Right ventricle myocardium inferior (tissue), 1 donor: ENCODE data around the gene HTD2. TPM values are rescaled to one million over a fixed set of nuclear protein-coding genes. Genes with fewer than 3 reads are reported as not detected.
A peak's percentile ranks its signal among the peaks of the same experiment; 100 is the strongest.

ENCODE experiments used
- ATAC-seq: fragments of 200-7000 bp; cut with Tn5 transposase; one replicate; pipeline ENCODE4 v1.9.1; 2020; ENCODE audit warnings: mild to moderate bottlenecking, moderate library complexity
- DNase-seq: peaks from one replicate; pipeline ENCODE4 v3.0.0; 2021; ENCODE audit errors: missing footprints
- intact Hi-C: fragments of 100-400 bp; cut with DNase I; formaldehyde crosslinking; loops from one replicate; pipeline ENCODE4 v1.11.0; 2022
- total RNA-seq: library from RNA; stranded (reverse); fragmentation: NEBNext Ultra II Directional; extraction: Animal tissue kit (Norgen Biotek cat#: 25700); gene quantifications from one replicate; pipeline ENCODE4 v1.2.1, GENCODE V29; 2021
- donor health status: DM: no; HTN: yes; CAD: no; lungs with severe emphysema.

Gene HTD2
- total RNA-seq, 1 donor from 2014 or later: 14.7 TPM

DNA sequence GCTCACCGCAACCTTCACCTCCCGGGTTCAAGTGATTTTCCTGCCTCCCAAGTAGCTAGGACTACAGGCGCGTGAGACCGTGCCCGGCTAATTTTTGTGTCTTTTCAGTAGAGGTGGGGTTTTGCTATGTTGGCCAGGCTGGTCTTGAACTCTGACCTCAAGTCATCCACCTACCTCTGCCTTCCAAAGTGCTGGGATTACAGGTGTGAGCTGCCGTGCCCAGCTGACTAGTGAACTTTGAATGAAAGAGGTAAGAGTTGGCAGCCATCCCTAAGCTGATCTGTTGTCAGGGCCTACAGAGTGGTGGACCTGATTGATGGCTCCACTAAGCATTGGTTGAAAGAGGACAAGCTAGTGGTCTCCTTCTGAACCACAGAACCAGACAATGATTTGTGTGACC is 41.7 kb downstream of the HTD2 start:
- intact Hi-C loops: no loop called here

DNA sequence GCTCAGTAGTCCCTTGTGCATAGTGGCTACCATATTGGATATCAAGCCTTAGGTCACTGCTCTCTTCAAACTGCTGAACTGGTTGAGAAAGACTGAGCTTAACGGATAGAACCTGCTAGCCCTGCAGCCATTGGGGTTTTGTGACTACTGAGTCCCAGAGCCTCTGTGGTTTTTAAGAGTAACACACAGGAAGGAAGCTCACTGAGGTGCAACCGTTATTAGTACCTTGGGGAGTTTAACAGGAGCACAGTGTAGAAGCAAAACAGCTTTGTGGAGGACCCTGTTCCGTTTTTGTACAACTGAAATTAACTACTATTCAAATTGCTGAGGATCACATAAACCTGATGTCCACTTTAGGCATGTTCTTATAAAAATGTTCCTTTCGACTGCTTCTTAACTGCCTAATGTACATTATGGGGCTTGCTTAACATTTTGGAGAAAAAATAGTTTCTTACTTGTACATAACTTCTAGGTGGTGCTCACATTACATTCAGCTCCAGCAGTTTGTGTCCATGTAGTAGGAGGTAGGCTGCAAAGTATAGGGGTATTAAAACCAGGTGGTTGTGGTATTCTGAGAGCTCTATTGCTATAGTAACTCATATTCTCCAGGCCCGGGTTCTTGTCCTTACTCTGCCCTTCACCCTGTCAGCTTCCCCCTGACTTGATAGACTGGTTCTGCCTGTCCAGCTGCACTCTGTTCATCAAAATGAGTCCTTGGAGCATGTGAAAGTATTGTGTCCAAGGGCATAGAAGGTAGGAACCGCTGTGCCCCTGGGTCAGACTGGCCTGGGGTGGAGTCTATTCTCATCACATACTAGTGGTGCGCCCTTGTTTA is 43.7 kb downstream of the HTD2 start:
- ATAC-seq: peak; percentile 5

More for the DNA sequence above, 41.7 kb downstream of the HTD2 start:
- ATAC-seq: no peak
- DNase-seq: no peak

DNA sequence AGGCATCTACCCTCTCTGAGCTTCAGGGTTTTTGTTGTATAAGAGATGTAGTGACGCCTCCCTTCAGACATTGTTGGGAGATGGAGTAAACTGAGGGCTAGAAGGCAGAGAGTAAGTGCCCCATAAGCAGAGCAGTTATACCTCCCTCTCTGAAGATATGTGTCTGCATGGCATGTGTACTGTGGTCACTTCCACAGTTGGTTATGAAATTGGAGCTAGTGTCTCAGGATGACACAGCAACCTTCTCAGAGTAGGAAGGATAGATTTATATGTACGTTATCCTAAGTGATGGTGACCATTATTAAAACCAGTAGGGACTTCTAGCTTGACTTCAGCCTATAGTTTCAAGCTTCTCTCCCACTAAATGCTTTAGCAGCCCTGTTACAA is 44.3 kb downstream of the HTD2 start:
- intact Hi-C loops: no loop called here
- ATAC-seq: peak; percentile 31

More for the DNA sequence above, 43.7 kb downstream of the HTD2 start:
- DNase-seq: no peak
- intact Hi-C loops: no loop called here

DNA sequence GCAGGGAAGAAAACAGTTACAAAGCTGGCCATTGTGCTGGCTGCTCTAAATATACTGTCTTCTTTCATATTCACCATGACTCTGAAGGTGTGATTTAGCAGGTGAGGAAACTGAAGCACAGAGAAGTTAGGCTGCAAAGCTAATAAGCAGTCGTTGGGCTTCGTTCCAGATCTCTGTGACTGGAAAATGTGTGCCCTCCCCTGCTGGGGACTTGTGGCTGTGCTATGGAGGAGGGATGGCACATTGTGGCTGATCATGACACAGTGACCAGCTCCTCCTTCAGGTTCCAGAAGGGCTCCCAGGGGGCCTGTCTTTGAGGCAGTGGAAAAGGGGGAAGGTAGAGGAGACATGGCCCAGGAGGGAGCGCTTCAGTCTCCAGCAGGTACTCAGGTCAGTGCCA is 45.6 kb downstream of the HTD2 start:
- ATAC-seq (no peak), DNase-seq (no peak)
- intact Hi-C loops: no loop called here

More for the DNA sequence above, 44.3 kb downstream of the HTD2 start:
- no peak for DNase-seq

DNA sequence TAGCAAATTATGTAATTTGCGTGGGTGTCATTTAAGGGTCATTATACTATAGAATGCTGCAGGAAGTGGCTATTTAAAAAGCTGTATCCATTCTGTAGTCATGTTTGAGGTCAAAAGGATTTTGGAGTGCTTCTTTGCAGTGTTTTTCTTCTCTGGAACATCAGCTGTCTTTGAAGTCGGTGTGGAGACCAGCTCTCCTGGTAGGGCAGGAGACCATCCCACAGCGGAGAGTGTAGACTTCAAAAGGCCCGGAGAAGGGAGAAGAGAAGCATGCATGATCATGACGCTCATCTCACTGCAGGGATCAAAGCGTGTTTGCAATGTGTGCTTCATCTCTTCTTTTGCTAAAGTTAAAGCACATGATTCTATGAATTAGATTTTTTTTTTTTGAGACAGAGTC is 46.3 kb downstream of the HTD2 start:
- ATAC-seq: no peak
- DNase-seq: no peak
- intact Hi-C loops: no loop called here

DNA sequence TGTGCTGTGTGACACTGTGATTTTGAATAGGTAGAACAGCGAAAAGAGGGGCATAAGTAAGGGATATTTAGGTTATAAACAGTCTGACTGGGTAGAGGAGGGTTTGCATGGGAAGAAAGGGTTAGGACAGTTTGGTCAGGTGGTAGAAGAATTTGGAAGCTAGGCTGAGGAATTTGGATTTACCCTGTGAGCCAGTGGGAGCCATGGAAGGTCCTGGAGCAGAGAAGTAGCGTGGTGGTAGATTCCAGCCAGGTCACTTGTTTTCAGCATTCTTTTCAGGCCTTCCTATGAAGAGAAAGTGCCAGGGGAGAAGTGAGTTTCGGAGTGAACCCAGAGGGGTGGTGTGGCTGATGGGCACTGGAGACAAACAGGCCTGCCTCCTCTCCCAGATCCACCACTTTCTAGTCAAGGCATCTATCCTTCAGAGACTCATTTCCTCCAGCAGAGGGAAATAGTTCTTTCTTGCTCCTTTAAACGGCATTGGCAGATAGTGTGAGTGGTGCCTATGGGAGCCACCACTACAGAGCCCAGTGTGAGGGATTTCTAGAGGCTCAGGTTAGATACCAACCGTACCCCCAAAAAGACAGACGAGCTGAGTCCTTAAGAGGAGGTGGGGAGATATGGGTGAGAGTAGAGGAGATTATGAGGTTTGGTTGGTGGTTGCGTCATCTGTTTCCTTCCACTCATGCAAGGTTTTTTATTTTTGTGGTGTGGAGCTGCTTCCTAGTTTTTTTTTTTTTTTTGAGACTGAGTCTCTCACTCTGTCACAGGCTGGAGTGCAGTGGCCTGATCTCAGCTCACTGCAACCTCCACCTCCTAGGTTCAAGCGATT is 47.6 kb downstream of the HTD2 start:
- DNase-seq (no peak), ATAC-seq (no peak)
- intact Hi-C loops: no loop called here

DNA sequence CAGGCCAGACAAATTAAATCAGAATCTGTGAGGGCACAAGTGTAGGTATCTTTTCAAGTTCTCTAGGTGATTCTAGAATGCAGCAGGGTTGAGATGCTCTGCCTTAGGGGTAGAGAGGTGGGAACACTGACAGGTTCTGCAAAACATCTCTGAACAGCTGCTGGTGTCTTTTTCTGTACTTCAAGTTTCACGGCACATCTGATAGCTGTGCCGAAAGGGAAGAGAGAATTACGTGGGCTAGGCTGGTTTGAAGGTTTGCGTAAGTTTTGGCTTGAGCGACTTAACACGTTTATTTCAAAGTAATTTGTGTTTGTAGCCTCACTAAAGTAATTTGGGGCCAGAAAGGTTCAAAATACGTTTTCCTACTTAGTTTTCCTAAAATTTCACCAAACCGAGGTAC is 48.9 kb downstream of the HTD2 start:
- no peak for ATAC-seq
- intact Hi-C loops: no loop called here

DNA sequence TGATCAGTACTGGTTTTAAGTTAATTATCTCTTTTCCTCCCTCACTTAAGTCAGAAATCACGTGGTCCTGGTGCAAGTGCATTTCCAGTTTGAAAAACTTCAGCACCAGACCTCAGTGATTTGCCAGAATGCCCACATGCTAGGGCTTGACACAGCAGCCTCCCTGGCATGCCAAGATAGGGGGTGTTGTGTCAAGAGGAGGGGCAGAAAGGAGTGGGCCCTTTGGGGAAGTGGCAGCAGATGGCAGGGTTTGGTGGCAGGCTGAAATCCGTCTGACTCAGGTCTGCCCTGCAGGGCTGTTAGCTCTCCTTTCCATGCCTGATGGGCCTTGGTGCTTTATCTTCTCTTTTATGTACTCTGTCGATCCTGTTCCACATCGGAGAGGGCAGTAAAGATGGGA is 49.7 kb downstream of the HTD2 start:
- ATAC-seq: no peak
- no peak for DNase-seq
- intact Hi-C loops: no loop called here

More for the DNA sequence above, 48.9 kb downstream of the HTD2 start:
- DNase-seq: no peak

DNA sequence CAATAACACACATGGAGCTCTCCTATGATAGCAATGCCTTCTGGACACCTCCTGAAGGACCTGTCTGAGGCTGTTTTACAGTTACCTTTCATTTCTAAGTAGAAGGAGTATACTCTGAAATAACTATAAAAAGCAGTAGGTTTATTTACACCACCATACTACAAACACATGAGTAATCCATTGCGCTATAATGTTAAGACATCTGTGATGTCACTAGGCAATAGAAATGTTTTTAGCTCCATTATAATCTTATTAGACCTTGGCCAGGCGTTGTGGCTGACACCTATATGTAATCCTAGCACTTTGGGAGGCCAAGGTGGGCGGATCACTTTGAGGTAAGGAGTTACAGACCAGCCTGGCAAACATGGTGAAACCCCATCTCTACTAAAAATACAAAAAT is 51.1 kb downstream of the HTD2 start:
- intact Hi-C loops: no loop called here
- ATAC-seq (no peak), DNase-seq (no peak)

DNA sequence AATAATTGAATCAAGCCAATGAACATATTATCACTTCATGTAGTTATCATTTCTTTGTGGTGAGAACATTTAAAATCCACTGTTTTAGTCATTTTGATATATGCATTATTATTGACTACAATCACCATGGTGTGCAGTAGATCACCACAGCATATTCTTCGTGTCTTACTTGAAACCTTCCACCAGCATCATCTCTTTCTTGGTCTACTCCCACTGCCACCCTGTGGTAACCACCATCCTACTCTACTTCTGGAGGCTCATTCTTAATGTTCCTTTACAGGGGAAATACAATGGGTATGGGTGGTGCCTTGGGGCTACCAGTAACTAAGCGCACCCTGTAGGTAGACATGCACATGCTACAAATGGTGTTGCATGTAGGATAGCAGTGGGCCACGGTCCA is 51.8 kb downstream of the HTD2 start:
- DNase-seq (no peak), ATAC-seq (no peak)
- intact Hi-C loops: no loop called here

DNA sequence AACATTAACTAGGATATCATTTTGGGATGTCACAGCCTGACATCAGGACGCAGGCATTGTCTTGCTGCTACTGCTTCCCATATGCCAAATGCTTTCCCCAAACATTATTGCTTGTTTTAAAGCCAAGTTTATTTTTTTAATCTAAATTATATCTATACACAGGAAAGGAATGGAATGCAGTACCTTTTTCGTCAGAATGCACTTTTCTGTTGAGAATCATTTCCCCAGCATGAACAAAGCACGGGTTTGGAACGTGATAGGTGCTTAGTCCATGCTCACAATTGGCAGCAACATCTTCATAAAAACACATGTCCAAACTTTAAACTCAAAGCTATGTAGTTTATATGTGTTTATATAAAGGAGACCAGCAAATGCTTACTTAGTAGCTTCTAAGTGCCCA is 52.5 kb downstream of the HTD2 start:
- intact Hi-C loops: no loop called here
- no peak for DNase-seq
- no peak for ATAC-seq

DNA sequence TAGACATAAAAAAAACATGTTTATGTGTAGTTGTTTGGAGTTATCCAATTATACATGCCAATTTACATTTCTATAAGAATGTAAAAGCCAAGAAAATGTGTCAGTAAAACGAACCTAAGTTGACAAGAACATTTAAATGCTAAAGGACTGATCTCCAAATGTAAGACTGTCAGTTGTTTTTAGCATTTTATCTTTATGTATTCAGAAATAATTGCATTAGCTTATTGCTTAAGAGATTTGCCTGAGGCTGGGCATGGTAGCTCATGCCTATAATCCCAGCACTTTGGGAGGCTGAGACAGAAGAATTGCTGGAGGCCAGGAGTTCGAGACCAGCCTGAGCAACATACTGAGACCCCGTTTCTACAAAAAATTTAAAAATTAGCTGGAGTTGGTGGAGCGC is 53.3 kb downstream of the HTD2 start:
- DNase-seq (no peak), ATAC-seq (no peak)
- intact Hi-C loops: no loop called here

DNA sequence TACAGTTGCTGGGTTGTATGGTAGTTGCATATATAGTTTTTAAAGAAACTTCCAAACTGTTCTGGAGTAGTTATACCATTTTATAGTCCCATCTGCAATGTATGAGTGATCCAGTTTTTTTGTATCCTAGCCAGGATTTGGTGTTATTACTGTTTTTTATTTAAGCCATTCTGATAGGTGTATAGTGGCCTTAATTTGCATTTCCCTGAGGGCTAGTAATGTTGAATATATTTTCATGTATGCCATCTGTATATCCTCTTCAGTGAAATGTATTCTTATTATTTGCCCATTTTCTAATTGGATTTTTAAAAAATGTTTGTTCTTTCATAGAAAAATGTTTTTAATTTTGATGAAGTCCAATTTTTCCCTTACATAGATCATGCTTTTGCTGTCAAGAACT is 55.5 kb downstream of the HTD2 start:
- DNase-seq (no peak), ATAC-seq (no peak)
- intact Hi-C loops: no loop called here

DNA sequence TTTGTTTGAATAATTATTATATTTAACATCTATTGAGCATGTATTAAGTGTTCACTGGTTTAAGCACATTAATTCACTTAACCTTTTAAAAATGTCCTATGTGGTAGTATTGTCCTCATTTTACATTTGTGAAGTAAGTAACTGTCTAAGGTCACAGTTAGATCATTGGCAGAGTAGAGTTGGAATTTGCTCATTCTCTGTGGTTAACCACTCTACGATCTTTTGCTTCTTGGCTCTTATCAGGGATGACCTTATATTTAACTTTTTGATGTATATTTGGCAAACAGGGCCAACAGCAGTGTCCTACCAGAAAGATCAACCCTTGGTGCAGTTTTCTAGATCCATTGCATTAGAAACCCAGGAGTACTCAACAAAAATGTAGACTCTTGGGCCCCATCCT is 60.4 kb downstream of the HTD2 start:
- DNase-seq (no peak), ATAC-seq (no peak)
- intact Hi-C loops: no loop called here

DNA sequence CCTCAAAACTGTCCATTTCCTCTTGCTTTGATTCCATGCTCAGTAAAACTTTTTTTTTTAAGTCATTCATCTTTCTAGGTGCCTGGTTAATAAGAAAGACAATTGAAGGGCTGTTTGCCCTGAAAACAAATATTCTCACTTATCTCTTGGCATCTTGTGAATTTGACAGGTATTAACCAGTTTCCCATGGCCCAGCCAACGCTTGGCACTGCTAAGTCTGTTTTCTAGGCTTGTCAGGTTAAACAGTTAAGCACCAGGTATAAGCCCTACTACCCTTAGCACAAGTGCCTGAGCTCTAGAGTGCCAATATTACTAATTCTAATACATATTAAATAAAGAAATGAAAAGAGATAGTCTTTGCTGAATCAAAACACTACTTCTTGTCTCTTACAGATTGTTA is 62.7 kb downstream of the HTD2 start:
- intact Hi-C loops: no loop called here
- DNase-seq: no peak
- ATAC-seq: no peak

Other genes starting within 250 kb of the HTD2 start
- 2.1 TPM for gene DNASE1L3, start 95.5 kb upstream of the HTD2 start, total RNA-seq
- 10.5 TPM for gene ABHD6, start 68.7 kb upstream of the HTD2 start, total RNA-seq
- 23.2 TPM for gene RPP14, start 275 bp upstream of the HTD2 start, total RNA-seq
- gene PXK, start 26.4 kb downstream of the HTD2 start, total RNA-seq: 13.3 TPM
- 206 TPM for gene PDHB, start 127.3 kb downstream of the HTD2 start, total RNA-seq
- gene KCTD6, start 185.6 kb downstream of the HTD2 start, total RNA-seq: 11.3 TPM
- 33.4 TPM for gene ACOX2, start 230.7 kb downstream of the HTD2 start, total RNA-seq